Measurements from ENCODE around the gene AMPD1. TPM values are rescaled to one million over a fixed set of nuclear protein-coding genes. Genes with fewer than 3 reads are reported as not detected.

AMPD1 gene
- total RNA-seq, 1 donor from 2014 or later = not detected

GRCh38 chr1:114700036-114700600, 4.8 kb upstream of the AMPD1 start:
- Mint-ChIP-seq H3K9me3 (no peaks in the 10 kb centered on the region), H3K27me3 (ENCODE audit: low read depth) (peaks cover 25% of the 10 kb centered on the region), H3K27ac (ENCODE audit: unreplicated experiment) (no peak overlapping the region), H3K4me1 (no peaks in the 10 kb centered on the region), H3K4me3 (no peak overlapping the region), H3K36me3 (ENCODE audit: low read depth) (peaks cover under 1% of the 10 kb centered on the region)
- TF ChIP-seq CTCF (conservative IDR thresholded peaks at IDR 0.05) = no peak
- no peak for DNase-seq (ENCODE audit: low read depth, low spot score)

DNA sequence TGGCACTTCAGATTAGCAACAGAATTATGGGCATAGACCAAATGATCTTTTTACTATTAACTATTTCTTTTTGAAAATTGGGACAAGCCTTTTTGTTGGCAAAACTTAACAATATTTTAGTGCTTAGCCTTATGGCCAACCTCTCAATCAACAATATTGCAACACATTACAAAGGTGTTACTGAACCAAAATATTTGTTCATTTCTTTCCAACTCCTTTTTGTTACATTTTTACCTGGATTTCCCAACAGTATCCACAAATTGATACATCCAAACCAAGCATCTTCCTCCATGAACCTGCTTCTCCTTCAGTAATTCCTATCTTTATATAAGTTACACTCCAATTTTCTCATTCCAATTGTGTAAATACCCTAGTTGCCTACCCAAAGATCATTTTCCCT, 1.5 kb upstream of the AMPD1 start:
- no peaks in the 10 kb centered on the region for H3K9me3 Mint-ChIP-seq
- no peaks in the 10 kb centered on the region for H3K36me3 Mint-ChIP-seq (ENCODE audit: low read depth)

GRCh38 chr1:114694540-114695310, 621 bp downstream of the AMPD1 start:
- no peak overlapping the region for H3K4me3 Mint-ChIP-seq
- H3K27ac Mint-ChIP-seq (ENCODE audit: unreplicated experiment) = no peak overlapping the region
- H3K9me3 Mint-ChIP-seq = no peaks in the 10 kb centered on the region
- H3K36me3 Mint-ChIP-seq (ENCODE audit: low read depth) = no peaks in the 10 kb centered on the region
- TF ChIP-seq CTCF (conservative IDR thresholded peaks at IDR 0.05) = no peak
- peaks cover 23% of the 10 kb centered on the region for H3K27me3 Mint-ChIP-seq (ENCODE audit: low read depth)
- DNase-seq (ENCODE audit: low read depth, low spot score) = no peak
- H3K4me1 Mint-ChIP-seq = no peaks in the 10 kb centered on the region

More for the DNA sequence above, 1.5 kb upstream of the AMPD1 start:
- Mint-ChIP-seq H3K27me3 (ENCODE audit: low read depth) (peaks cover 28% of the 10 kb centered on the region), H3K4me1 (no peaks in the 10 kb centered on the region), H3K27ac (ENCODE audit: unreplicated experiment) (no peak overlapping the region), H3K4me3 (no peak overlapping the region)
- no peak for DNase-seq (ENCODE audit: low read depth, low spot score)
- TF ChIP-seq CTCF (conservative IDR thresholded peaks at IDR 0.05) = no peak

- H3K36me3 Mint-ChIP-seq (ENCODE audit: low read depth) = no peaks in the 10 kb centered on the region
- no peak for DNase-seq (ENCODE audit: low read depth, low spot score)
- H3K9me3 Mint-ChIP-seq = no peaks in the 10 kb centered on the region
- no peak overlapping the region for H3K4me3 Mint-ChIP-seq
- no peak overlapping the region for H3K27ac Mint-ChIP-seq (ENCODE audit: unreplicated experiment)
- H3K4me1 Mint-ChIP-seq = no peaks in the 10 kb centered on the region
- no peak for TF ChIP-seq CTCF (conservative IDR thresholded peaks at IDR 0.05)
- peaks cover 30% of the 10 kb centered on the region for H3K27me3 Mint-ChIP-seq (ENCODE audit: low read depth)
Observed at GRCh38 chr1:114692947-114693346, 2.4 kb downstream of the AMPD1 start.

DNA sequence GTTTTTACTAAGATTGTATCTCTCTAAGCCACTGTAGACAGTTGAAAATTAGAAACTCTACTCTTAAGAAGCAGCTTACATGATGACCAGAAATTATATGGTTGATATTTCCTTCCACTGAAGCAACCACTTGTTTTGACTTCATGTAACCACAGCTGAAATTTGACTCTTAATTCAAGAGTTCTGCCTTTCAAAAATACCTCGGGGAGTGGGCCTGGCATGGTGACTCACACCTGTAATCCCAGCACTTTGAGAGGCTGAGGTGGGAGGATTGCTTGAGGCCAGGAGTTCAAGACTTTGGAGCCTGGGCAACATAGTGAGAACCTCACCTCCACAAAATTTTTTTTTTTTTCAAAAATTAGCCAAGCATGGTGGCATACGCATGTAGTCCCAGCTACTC, 4.3 kb downstream of the AMPD1 start:
- Mint-ChIP-seq H3K36me3 (ENCODE audit: low read depth) (no peaks in the 10 kb centered on the region), H3K4me3 (no peak overlapping the region), H3K4me1 (no peaks in the 10 kb centered on the region), H3K27me3 (ENCODE audit: low read depth) (peaks cover 43% of the 10 kb centered on the region), H3K27ac (ENCODE audit: unreplicated experiment) (no peak overlapping the region), H3K9me3 (no peaks in the 10 kb centered on the region)
- TF ChIP-seq CTCF (conservative IDR thresholded peaks at IDR 0.05) = no peak
- DNase-seq (ENCODE audit: low read depth, low spot score) = no peak

All from neural crest cell (in vitro differentiated cells).